ENCODE data around the gene IGSF23.
"Not testable (repeated sequence)": the region's sequence is repeated elsewhere in the genome, so short reads cannot be mapped to it uniquely, and the experiment has no call there.

The IGSF23 gene

DNA sequence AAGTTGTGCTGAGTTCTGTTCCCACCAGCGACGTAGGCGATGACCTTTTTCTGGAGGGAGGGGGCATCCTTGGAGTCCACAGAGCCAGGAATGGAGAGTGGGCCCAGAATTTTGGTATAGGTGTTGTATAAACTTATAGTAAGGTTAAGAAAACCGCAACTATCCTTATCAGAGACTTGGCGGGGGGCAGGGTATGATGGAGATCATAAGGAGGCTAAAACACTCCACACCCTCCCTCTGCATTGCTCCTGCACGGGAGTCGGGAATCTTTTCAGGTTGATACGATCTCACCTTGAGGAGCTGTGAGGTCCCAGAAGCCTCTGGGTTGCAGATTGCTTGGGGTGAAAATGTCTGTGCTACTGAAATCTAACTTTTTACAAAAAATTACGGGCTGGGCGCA lies 51.6 kb downstream of the IGSF23 start:
- H3K27ac Mint-ChIP-seq = no peak overlapping the region
- no peaks in the 10 kb centered on the region for H3K27me3 Mint-ChIP-seq (ENCODE audit: low read depth)
- DNase-seq (ENCODE audit: low spot score) = no peak
- H3K9me3 Mint-ChIP-seq = no peaks in the 10 kb centered on the region
- no peaks in the 10 kb centered on the region for H3K36me3 Mint-ChIP-seq (ENCODE audit: low read depth)
- H3K4me1 Mint-ChIP-seq (ENCODE audit: low read depth) = no peaks in the 10 kb centered on the region
- H3K4me3 Mint-ChIP-seq = no peak overlapping the region

DNA sequence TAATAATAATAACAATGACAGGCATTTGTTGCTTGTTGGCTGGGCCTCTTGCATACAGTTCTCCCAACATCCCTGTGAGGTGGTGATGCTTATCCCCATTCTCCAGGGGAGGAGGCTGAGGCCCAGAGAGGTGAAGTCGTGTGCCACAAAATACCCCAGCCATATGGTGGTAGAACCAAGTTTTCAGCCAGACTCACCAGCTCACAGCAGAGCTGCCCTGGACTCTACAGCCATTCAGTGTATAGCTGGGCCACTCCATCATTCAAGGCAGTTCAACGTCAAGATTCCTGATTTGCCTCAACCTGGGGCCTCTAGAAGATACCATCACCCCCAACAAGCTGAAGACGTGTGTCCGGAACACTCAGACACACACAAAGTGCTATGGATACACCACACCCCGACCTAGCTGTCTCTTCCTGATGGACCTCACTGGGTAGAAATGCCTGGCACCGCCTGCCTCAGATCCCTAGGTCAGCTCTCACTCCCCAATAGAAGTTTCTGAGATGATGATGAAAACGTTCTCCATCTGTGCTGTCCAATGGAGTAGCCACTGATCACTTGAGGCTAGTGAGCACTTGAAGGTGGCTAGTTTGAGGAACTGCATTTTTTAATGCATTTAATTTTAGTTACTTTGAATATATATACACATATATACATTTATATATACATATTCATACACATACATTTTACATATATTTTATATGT lies 53.6 kb downstream of the IGSF23 start:
- H3K27me3 Mint-ChIP-seq (ENCODE audit: low read depth) = no peaks in the 10 kb centered on the region
- H3K9me3 Mint-ChIP-seq = no peaks in the 10 kb centered on the region
- DNase-seq (ENCODE audit: low spot score) = no peak
- no peak overlapping the region for H3K4me3 Mint-ChIP-seq
- no peaks in the 10 kb centered on the region for H3K4me1 Mint-ChIP-seq (ENCODE audit: low read depth)
- no peaks in the 10 kb centered on the region for H3K36me3 Mint-ChIP-seq (ENCODE audit: low read depth)
- H3K27ac Mint-ChIP-seq = no peak overlapping the region

DNA sequence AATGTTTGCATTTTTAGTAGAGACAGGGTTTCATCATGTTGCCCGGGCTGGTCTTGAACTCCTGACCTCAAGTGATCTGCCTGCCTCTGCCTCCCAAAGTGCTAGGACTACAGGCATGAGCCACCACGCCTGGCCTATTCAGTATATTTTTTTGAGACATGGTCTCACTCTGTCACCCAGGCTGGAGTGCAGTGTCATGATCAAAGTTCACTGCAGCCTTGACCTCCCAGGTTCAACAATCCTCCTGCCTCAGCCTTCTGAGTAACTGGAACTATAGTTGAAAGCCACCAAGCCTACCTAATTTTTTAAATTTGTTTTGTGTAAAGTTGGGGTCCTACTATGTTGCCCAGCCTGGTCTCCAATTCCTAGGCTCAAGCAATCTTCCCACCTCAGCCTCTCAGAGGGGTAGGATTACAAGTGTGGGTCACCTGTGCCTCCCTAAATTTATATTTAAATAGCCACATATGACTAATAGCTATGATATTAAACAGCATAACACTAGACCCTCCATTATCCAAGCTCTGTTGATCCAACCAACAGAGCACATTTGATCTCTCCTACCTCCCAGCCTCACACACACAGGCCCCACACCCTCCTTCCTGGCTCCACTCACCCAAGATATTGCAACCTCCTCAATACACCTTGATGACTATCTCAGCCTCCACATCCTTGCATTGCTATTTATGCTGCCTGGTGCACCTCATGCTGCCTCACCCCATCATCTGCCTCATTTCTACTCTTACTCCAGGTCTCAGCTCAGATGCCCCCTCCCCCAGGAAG lies 55.8 kb downstream of the IGSF23 start:
- Mint-ChIP-seq H3K4me3 (no peak overlapping the region), H3K36me3 (ENCODE audit: low read depth) (no peaks in the 10 kb centered on the region), H3K4me1 (ENCODE audit: low read depth) (no peaks in the 10 kb centered on the region), H3K27ac (no peak overlapping the region), H3K27me3 (ENCODE audit: low read depth) (no peaks in the 10 kb centered on the region), H3K9me3 (no peaks in the 10 kb centered on the region)
- no peak for DNase-seq (ENCODE audit: low spot score)

DNA sequence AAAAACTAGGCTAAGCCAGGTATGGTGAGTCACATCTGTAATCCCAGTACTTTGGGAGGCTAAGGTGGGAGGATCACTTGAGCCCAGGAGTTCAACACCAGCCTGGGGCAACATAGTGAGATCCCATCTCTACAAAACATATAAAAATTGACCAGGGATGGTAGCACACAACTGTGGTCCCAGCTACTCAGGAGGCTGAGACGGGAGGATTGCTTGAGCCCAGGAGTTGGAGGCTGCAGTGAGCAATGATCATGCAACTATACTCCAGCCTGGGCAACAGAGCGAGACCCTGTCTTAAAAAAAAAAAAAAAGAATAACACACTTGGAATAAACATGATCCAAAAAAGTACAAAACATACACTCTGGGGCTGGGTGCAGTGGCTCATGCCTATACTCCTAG lies 56.7 kb downstream of the IGSF23 start:
- H3K36me3 Mint-ChIP-seq (ENCODE audit: low read depth); H3K27ac Mint-ChIP-seq; DNase-seq (ENCODE audit: low spot score); H3K9me3 Mint-ChIP-seq; H3K4me3 Mint-ChIP-seq; H3K27me3 Mint-ChIP-seq (ENCODE audit: low read depth); H3K4me1 Mint-ChIP-seq (ENCODE audit: low read depth): not testable (repeated sequence)

DNA sequence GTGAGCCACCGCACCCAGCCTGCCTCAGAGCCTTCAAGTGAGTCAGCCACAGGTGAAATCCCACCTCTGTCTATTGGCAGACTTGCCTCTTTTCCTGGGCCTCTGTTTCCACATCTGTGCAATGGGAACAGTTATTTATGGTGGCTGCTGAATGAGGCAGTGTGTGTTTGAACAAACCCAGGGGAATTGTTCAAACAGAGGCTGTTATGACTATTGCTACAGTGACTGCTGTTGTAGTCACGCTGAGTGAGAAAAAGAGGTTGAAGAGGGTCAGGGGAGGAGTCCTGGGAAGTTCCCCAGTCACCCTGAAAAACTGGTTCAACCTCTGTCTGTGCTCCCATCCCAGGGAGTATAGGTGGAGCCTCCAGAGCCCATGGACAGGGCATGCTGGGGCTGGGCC lies 58.0 kb downstream of the IGSF23 start, which contains the start of gene CEACAM19:
Gene CEACAM19, plus strand, starts transcription at position 83 of the 400 bp plus-strand sequence. CDS start 450 bp downstream, outside the sequence.
- Mint-ChIP-seq H3K9me3 (no peaks in the 10 kb centered on the region), H3K36me3 (ENCODE audit: low read depth) (no peaks in the 10 kb centered on the region), H3K27me3 (ENCODE audit: low read depth) (no peaks in the 10 kb centered on the region), H3K27ac (no peak within 1 kb of the TSS), H3K4me3 (no peak within 1 kb of the TSS), H3K4me1 (ENCODE audit: low read depth) (no peaks in the 10 kb centered on the region)
- no peak for DNase-seq (ENCODE audit: low spot score)

DNA sequence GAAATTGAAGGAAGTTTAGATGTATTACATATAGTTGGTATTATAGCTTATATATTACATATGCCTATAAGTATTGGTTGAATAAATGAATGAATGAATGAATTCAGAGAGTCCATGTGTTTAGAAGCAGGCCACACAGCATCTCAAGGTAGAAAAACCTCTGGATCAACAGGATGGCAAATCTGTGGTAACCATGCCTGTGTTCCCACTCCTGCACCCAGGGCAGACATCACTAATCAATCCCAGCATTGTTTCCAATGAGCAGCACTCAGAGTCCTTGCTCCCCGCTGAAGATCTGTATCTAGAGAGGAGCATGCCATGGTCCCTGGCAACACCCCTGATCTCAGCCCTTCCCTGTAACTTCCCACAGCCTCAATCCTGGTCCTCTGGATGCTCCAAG lies 58.9 kb downstream of the IGSF23 start:
- no peaks in the 10 kb centered on the region for H3K9me3 Mint-ChIP-seq
- no peak overlapping the region for H3K27ac Mint-ChIP-seq
- H3K36me3 Mint-ChIP-seq (ENCODE audit: low read depth) = no peaks in the 10 kb centered on the region
- DNase-seq (ENCODE audit: low spot score) = no peak
- peaks cover 2% of the 10 kb centered on the region for H3K4me1 Mint-ChIP-seq (ENCODE audit: low read depth)
- no peaks in the 10 kb centered on the region for H3K27me3 Mint-ChIP-seq (ENCODE audit: low read depth)
- no peak overlapping the region for H3K4me3 Mint-ChIP-seq

DNA sequence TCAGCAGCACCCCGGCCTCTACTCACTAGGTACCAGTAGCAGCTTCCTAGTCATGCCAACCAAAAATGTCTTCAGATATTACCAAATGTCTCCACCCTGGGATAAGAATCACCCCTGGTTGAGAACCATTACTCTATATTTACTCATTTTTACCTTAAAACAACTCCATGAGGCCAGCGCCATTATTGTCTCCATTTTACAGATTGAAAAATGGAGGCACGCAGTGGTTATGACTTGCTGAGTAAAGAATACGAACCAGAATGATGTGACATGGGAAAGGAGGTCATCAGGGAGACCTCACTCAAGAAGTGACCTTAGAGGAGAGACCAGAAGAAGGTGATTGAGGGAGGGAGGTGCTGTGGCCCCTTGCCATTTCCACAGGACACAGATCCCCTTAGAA lies 60.1 kb downstream of the IGSF23 start:
- peaks cover 2% of the 10 kb centered on the region for H3K4me1 Mint-ChIP-seq (ENCODE audit: low read depth)
- no peak for DNase-seq (ENCODE audit: low spot score)
- H3K27ac Mint-ChIP-seq = no peak overlapping the region
- H3K9me3 Mint-ChIP-seq = no peaks in the 10 kb centered on the region
- no peaks in the 10 kb centered on the region for H3K36me3 Mint-ChIP-seq (ENCODE audit: low read depth)
- H3K4me3 Mint-ChIP-seq = no peak overlapping the region
- H3K27me3 Mint-ChIP-seq (ENCODE audit: low read depth) = no peaks in the 10 kb centered on the region

DNA sequence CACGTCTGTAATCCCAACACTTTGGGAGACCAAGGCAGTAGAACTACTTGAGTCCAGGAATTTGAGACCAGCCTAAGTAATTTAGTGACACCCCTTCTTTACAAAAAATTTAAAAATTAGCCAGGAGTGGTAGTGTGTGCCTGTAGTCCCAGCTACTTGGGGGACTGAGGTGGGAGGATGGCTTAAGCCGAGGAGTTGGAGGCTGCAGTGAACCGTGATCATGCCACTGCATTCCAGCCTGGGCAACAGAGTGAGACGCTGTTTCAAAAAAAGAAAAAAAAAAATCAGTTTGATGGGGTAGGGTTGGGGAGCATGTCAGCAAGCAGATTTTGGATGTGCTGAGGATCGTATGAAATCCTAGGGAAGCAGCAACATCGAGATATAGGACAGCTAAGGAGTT lies 62.2 kb downstream of the IGSF23 start:
- peaks cover 2% of the 10 kb centered on the region for H3K4me1 Mint-ChIP-seq (ENCODE audit: low read depth)
- H3K27me3 Mint-ChIP-seq (ENCODE audit: low read depth) = no peaks in the 10 kb centered on the region
- no peaks in the 10 kb centered on the region for H3K36me3 Mint-ChIP-seq (ENCODE audit: low read depth)
- H3K9me3 Mint-ChIP-seq = no peaks in the 10 kb centered on the region
- H3K4me3 Mint-ChIP-seq = no peak overlapping the region
- no peak overlapping the region for H3K27ac Mint-ChIP-seq
- no peak for DNase-seq (ENCODE audit: low spot score)

DNA sequence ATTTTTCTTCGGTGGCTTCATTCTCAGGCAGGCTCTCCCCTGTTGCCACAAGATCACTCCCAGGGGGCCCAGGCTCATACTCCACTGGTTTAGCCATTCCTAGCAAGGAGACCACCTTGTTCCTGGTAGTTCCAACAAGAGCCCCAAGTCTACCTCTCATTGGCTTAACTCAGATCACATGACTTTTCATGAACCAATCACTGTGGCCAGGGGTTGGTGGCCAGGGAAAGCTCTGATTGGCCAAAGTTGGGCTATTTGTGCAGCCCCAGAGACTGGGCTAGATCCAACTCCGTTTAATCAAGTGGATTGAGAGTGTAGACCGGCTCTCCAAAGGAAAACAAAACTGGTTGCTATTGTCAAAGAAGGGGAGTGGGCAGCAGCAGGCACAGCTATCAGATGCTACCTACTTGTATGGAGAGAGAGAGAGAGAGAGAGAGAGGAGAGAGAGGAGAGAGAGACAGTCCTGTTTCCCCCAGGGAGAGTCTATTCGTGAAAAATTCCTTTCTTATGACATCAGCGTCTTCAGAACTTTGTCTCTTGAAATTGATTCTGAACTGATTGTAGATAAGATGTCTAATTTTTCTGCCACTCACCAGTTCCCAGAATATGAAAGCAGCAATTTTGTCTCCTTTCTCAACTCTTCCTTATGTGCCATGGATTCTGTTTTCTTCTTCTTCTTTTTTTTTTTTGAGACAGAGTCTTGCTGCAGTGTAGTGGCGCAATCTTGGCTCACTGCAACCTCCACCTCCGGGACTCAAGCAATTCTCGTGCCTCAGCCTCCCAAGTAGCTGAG lies 63.9 kb downstream of the IGSF23 start:
- Mint-ChIP-seq H3K4me3 (no peak overlapping the region), H3K9me3 (no peaks in the 10 kb centered on the region), H3K4me1 (ENCODE audit: low read depth) (peaks cover 2% of the 10 kb centered on the region), H3K36me3 (ENCODE audit: low read depth) (no peaks in the 10 kb centered on the region), H3K27ac (no peak overlapping the region), H3K27me3 (ENCODE audit: low read depth) (no peaks in the 10 kb centered on the region)
- DNase-seq (ENCODE audit: low spot score) = no peak

DNA sequence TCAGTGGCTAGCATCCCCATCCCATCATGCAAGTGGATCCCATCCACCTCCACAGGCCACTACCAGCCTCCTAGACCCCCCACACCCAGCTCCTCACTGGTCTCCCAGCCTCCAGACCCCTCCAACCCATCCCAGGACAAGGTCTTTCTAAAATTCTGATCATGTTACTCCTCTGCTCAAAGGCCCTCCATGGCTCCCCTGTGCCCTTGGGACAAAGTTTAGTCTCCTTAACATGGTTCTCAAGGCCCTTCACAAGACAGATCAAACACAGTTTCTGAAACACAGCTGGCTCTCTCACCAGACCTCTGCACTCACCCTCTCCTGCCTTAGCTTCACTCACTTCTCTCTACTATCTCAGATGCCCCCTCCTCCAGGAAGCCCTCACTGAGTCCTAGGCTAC lies 67.2 kb downstream of the IGSF23 start:
- Mint-ChIP-seq H3K36me3 (ENCODE audit: low read depth) (no peaks in the 10 kb centered on the region), H3K27me3 (ENCODE audit: low read depth) (no peaks in the 10 kb centered on the region), H3K4me3 (no peak overlapping the region), H3K27ac (no peak overlapping the region), H3K9me3 (no peaks in the 10 kb centered on the region), H3K4me1 (ENCODE audit: low read depth) (peaks cover 9% of the 10 kb centered on the region)
- no peak for DNase-seq (ENCODE audit: low spot score)

DNA sequence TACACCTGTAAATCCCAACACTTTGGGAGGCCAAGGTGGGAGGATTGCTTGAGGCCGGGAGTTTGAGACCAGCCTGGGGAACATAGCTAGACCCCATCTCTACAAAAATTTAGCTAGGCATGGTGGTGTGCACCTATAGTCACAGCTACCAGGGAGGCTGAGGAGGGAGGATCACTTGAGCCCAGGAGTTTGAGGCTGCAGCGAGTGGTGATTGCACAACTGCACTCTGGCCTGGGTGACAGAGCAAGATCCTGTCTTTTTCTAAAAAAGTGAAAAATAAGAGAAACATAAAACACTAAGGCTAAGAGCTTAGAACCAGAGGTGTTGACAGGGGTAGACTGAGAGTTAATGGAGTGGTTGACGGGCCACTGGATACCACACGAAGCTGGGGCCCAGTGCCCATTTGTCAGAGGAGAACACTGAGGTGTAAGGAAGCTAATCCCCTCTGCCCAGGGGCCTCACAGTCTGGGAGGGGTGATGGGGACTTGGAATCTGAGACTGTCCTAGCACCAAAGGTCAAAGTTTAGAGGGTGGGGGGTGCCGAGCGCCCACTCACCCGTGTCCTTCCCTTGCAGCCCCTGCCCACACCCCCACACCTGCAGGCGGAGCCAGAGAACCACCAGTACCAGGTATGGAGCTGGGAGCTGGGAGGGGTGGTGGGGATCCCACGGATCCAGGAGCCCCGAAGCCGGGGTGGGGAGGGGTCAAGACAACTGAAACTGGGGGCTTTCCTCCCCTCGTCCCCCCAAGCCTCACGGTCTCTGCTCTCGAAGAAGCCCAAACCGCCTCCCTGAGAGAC lies 68.8 kb downstream of the IGSF23 start:
- DNase-seq (ENCODE audit: low spot score) = no peak
- no peak overlapping the region for H3K4me3 Mint-ChIP-seq
- peaks cover 7% of the 10 kb centered on the region for H3K4me1 Mint-ChIP-seq (ENCODE audit: low read depth)
- H3K36me3 Mint-ChIP-seq (ENCODE audit: low read depth) = no peaks in the 10 kb centered on the region
- peaks cover 5% of the 10 kb centered on the region for H3K27me3 Mint-ChIP-seq (ENCODE audit: low read depth)
- H3K9me3 Mint-ChIP-seq = no peaks in the 10 kb centered on the region
- no peak overlapping the region for H3K27ac Mint-ChIP-seq

DNA sequence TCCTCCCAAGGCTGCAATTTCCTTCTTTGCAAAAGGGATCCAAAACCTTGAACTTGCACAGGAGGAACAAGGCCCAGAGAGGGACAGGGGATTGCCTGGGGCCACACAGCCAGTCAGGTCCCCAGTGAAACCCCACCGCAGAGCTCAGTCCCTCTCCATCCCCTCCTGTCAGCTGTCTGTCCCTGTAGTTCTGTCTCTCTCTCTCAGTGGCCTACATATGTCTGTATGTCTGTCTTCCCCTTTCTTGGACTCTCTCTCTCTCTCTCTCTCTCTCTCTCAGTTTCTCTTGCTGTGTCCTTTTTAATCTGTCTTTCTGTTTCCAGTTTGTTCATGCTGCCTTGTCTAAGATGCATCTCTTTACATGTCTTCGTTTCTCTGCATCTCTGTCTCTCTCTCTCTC lies 69.4 kb downstream of the IGSF23 start:
- Mint-ChIP-seq H3K4me1 (ENCODE audit: low read depth) (peaks cover 7% of the 10 kb centered on the region), H3K27me3 (ENCODE audit: low read depth) (peaks cover 6% of the 10 kb centered on the region), H3K4me3 (no peak overlapping the region), H3K9me3 (no peaks in the 10 kb centered on the region), H3K36me3 (ENCODE audit: low read depth) (no peaks in the 10 kb centered on the region), H3K27ac (no peak overlapping the region)
- no peak for DNase-seq (ENCODE audit: low spot score)

DNA sequence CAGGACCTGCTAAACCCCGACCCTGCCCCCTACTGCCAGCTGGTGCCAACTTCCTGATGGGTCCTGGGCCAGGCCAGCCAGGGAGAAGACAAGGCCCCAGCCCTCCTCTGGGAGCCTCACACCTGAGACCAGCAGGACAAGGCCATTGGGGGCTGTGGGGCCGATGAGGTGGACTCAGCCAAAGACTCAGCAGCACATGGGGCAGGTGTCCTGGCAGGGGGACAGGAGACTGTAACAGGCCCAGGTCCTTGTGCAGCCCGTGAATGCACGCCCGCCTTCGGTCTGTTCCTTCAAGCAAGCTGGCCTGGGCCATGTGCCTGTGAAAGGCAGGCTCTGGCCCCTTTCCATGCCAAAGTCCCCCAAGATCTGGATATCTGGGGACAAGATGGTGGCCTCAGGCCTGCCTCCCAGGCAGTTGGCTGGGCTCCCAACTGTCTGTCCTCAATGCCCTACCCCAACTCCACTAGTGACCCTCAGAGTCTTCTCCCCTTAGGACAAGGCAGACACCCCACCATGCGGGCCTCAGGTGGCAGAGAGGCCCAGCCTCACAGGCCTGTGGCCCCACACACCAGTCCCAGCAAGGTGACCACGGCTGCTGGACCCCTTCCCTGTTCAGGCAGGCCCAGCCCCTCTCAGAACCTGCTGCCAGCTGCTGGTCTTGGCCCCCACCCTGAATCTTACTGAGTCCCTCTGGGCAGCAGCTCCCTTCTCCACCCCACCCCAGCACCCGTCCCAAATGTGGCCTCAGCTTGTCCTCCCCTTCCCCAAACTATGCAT lies 70.3 kb downstream of the IGSF23 start:
- H3K9me3 Mint-ChIP-seq = no peaks in the 10 kb centered on the region
- no peak for DNase-seq (ENCODE audit: low spot score)
- no peak overlapping the region for H3K4me3 Mint-ChIP-seq
- no peaks in the 10 kb centered on the region for H3K36me3 Mint-ChIP-seq (ENCODE audit: low read depth)
- peaks cover 7% of the 10 kb centered on the region for H3K4me1 Mint-ChIP-seq (ENCODE audit: low read depth)
- H3K27me3 Mint-ChIP-seq (ENCODE audit: low read depth) = peaks cover 8% of the 10 kb centered on the region
- H3K27ac Mint-ChIP-seq = no peak overlapping the region

Data from T-helper 2 cell treated with Interferon-gamma antibody and Interleukin-4, amounts not matched to agents 5 μg/mL and 100 μg/mL, for 36 hours (primary cell).